A673 (cell line): ENCODE results near the gene LDB2. TPM values are rescaled to one million over a fixed set of nuclear protein-coding genes. Genes with fewer than 3 reads are reported as not detected.
A peak's percentile ranks its signal among the peaks of the same experiment; 100 is the strongest.

Experiments
- BruUV-seq: library from RNA; stranded (reverse); fragments of 400-500 nt; replicated peaks from 2 replicates; lab custom pipeline; 2021; lab: Mats Ljungman, UMichigan
- CTCF ChIA-PET: fragments of 300-600 bp; sonication (Branson Sonifier 250); formaldehyde crosslinking; loops from one replicate; lab custom pipeline; 2022; ENCODE audit warnings: antibody characterized with exemption; lab: Charles Lee
- POLR2A ChIA-PET: fragments of 300-600 bp; sonication (Branson Sonifier 250); formaldehyde crosslinking; loops from one replicate; lab custom pipeline; 2022; ENCODE audit warnings: antibody characterized with exemption; ENCODE audit not compliant: low non-redundant PET; lab: Charles Lee
- DNase-seq: peaks from one replicate; pipeline ENCODE4 v3.0.0-alpha.2; 2015; ENCODE audit warnings: low spot score
- H3K27ac ChIP-seq: fragments of 200-600 bp; sonication (generic); 2 replicates; pipeline ENCODE4 v1.5.1; 2016; ENCODE audit warnings: mixed run types, low read depth, mild to moderate bottlenecking, mixed read lengths, antibody characterized with exemption, low read length; ENCODE audit not compliant: poor library complexity, severe bottlenecking
- H3K27me3 ChIP-seq: fragments of 200-600 bp; sonication (generic); replicated peaks from 2 replicates; pipeline ENCODE4 v1.6.1; 2017; ENCODE audit warnings: mixed run types, low read depth, mild to moderate bottlenecking, mixed read lengths, antibody characterized with exemption, low read length; ENCODE audit not compliant: insufficient read depth, poor library complexity
- H3K36me3 ChIP-seq: fragments of 200-600 bp; sonication (generic); 2 replicates; pipeline ENCODE4 v1.6.1; 2016; ENCODE audit warnings: mixed run types, mild to moderate bottlenecking, mixed read lengths, antibody characterized with exemption, low read length; ENCODE audit not compliant: insufficient read depth, poor library complexity, severe bottlenecking
- H3K4me1 ChIP-seq: fragments of 200-600 bp; sonication (generic); 2 replicates; pipeline ENCODE4 v1.6.1; 2017; ENCODE audit warnings: mixed run types, mild to moderate bottlenecking, mixed read lengths, antibody characterized with exemption, low read length; ENCODE audit not compliant: insufficient read depth, poor library complexity, severe bottlenecking
- H3K4me3 ChIP-seq: fragments of 200-600 bp; sonication (generic); 2 replicates; pipeline ENCODE4 v1.5.1; 2016; ENCODE audit warnings: low read depth, mixed run types, mild to moderate bottlenecking, mixed read lengths, low read length; ENCODE audit not compliant: poor library complexity, severe bottlenecking
- H3K9me3 ChIP-seq: fragments of 200-600 bp; sonication (generic); 2 replicates; pipeline ENCODE4 v1.6.1; 2016; ENCODE audit warnings: mixed run types, low read depth, mild to moderate bottlenecking, mixed read lengths, antibody characterized with exemption, low read length; ENCODE audit not compliant: poor library complexity, severe bottlenecking
- CTCF ChIP-seq: fragments of 300-800, 200-600 bp; sonication (generic); conservative IDR thresholded peaks from 2 replicates; pipeline ENCODE4 v1.5.1; 2017; ENCODE audit warnings: low read depth, mild to moderate bottlenecking, antibody characterized with exemption, low read length, moderate library complexity, mixed read lengths
- EZH2 ChIP-seq: fragments of 200-600 bp; sonication (generic); IDR thresholded peaks from 2 replicates; pipeline ENCODE4 v1.6.1; 2017; ENCODE audit warnings: borderline replicate concordance, low read depth, mild to moderate bottlenecking, mixed read lengths, antibody characterized with exemption, low read length; ENCODE audit not compliant: poor library complexity, severe bottlenecking
- intact Hi-C: fragments of 100-400 bp; cut with micrococcal nuclease; formaldehyde crosslinking; loops from one replicate; pipeline ENCODE4 v1.10.0; 2022; ENCODE audit not compliant: unreplicated experiment
- total RNA-seq: library from RNA; stranded (reverse); gene quantifications from 2 replicates; pipeline ENCODE4 v1.2.3, GENCODE V29; 2021

The LDB2 gene
- total RNA-seq, 1 experiment from 2014 or later = 47.4 TPM

- no peak overlapping the region for H3K27ac ChIP-seq
- intact Hi-C loops = no loop called here
- TF ChIP-seq CTCF (no peak), EZH2 (no peak)
- H3K27me3 ChIP-seq = no peaks in the 10 kb centered on the region
- POLR2A ChIA-PET = no interaction called here
- peaks cover 2% of the 10 kb centered on the region for H3K4me1 ChIP-seq
- DNase-seq = no peak
- no peaks in the 10 kb centered on the region for H3K36me3 ChIP-seq
- no TSS peak for BruUV-seq
- no peak overlapping the region for H3K4me3 ChIP-seq
- no peaks in the 10 kb centered on the region for H3K9me3 ChIP-seq
- CTCF ChIA-PET = no interaction called here
Measured at GRCh38 chr4:16617435-16617834, 281.0 kb downstream of the LDB2 start.

GRCh38 chr4:16617011-16617410 lies 281.4 kb downstream of the LDB2 start:
- no peaks in the 10 kb centered on the region for H3K27me3 ChIP-seq
- TF ChIP-seq CTCF (no peak), EZH2 (no peak)
- CTCF ChIA-PET = no interaction called here

GRCh38 chr4:16609170-16609758 lies 289.2 kb downstream of the LDB2 start:
- no peaks in the 10 kb centered on the region for H3K36me3 ChIP-seq
- H3K27ac ChIP-seq = no peak overlapping the region
- no peak overlapping the region for H3K4me3 ChIP-seq
- BruUV-seq = no TSS peak
- intact Hi-C loops = no loop called here
- H3K4me1 ChIP-seq = peaks cover 11% of the 10 kb centered on the region
- no peaks in the 10 kb centered on the region for H3K27me3 ChIP-seq
- ChIA-PET CTCF (no interaction called here), POLR2A (no interaction called here)
- TF ChIP-seq CTCF (no peak), EZH2 (no peak)
- peak; percentile 12 for DNase-seq
- peaks cover 7% of the 10 kb centered on the region for H3K9me3 ChIP-seq

More at GRCh38 chr4:16617011-16617410, 281.4 kb downstream of the LDB2 start:
- no TSS peak for BruUV-seq
- Histone ChIP-seq H3K9me3 (no peaks in the 10 kb centered on the region), H3K4me3 (no peak overlapping the region), H3K4me1 (no peaks in the 10 kb centered on the region), H3K27ac (no peak overlapping the region), H3K36me3 (no peaks in the 10 kb centered on the region)
- DNase-seq = no peak
- POLR2A ChIA-PET = no interaction called here
- intact Hi-C loops = no loop called here
